GM21825 (cell line): ENCODE data around the gene HOXA6.

Source experiments
- ATAC-seq: cut with Tn5 transposase; IDR thresholded peaks from one replicate; pipeline ENCODE4 v1.9.1; 2021; ENCODE audit warnings: mild to moderate bottlenecking, moderate library complexity; ENCODE audit not compliant: unreplicated experiment

The HOXA6 gene

DNA sequence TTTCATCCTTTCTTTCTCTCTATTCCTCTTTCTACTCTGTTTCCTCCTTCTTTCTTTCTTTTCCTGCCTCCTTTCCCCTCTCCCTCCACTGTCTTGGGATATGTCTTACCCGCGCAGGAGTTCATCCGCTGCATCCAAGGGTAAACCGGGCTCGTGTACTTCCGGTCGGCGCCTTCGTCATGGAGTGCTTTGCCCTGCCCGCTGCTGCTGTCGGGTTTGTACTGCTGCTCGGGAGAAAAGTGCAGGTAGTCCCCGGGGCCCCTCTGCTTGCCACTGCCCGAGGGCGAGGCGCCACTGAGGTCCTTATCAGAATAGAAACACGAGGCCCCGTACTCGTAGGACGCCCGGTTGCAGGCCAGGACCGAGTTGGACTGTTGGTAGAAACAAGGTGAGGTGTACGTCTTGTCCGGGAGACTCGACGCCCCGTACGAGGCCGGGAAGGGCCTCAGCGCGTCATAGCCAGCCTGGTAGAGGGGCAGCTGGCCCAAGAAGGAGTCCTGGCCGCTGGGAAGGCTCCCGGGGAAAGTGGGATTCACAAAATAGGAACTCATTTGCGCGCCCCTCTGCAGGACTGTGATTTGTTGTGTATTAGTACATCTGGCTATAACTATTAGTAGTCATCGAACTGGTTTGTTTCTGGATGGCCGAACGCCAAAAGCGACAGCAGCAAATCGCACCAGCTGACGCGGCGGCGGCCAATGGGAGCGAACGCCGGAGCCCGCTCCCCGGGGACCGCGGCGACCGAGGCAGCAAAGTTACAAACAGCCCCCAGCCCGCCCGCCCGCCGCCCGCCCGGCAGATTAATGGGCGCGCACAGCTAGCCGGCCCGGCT, at the start of gene HOXA6:
HOXA6 (minus strand) TSS at position 576 of the 832 bp plus-strand sequence; CDS start at position 551, 25 bp downstream.
- ATAC-seq: no peak

DNA sequence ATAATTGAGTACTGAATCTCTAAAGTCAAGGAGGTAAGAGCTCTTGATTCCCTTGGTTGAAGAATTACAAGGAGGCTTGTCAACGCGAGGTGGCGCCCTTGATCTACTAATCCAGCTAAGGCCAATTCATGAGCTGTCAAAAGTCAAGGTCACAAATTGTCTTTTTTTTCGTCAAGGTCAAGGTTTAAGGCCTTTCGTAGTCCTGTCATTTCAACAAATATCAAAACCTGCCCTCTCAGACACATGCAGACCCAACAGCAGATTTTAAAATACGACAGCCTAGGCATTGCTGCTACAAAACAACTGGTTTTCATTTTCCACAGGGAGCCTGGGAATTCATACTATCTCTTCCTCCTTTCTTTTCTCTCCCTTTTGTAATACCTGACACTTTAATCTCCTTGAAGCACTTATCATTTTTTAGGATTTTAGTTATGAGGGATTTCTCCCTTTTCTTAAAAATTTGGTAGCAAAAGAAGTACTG, 48.8 kb upstream of the HOXA6 start:
- no peak for ATAC-seq

DNA sequence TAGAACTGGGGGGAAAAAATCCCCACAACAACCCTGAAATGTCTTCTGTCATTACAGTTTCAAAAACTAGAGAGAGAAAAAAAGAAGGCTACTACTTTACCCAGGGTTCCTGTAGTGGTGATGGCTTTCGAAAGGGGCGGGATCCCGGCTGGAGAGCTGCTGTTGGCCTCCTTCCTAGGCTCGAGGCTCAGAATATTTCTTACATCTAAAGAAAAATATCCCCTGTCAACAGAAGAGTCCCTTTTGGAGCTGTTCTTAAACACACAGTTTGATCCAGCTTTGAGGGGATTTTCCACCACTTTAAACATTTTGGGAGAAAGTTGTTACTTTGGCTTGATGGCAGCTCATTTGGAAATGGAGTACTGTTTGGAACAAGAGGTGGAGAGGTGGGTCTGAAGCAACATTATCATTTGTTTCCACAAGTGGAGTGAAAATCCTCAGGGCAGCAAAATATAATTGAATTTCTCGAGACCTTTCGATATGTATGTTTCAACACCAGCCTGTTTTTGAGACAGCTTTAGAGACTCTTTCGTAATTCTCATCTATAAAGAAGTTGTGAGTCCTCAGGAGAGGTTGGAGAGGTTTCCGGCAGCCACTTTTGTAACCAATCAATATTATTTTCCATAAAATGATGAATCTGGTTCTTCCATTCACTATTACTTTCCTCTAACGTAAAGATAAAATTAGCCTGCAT, 47.3 kb upstream of the HOXA6 start:
- ATAC-seq: no peak

DNA sequence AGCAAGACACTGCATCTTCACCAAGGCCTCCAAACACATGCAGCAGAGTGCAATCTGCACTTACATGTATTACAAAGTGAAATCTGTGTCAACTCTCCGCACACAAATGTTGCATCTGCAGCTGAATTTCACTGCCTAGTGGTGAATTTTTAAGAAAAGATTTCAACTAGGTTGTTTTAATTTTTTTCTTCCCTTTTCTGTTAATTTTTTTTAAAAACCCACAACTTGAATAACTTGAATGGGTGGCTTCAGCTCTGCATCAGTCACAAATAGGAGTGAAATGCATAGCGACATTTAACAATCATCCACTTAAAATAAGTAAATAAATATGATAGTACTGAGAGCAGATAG, 46.4 kb upstream of the HOXA6 start:
- no peak for ATAC-seq

DNA sequence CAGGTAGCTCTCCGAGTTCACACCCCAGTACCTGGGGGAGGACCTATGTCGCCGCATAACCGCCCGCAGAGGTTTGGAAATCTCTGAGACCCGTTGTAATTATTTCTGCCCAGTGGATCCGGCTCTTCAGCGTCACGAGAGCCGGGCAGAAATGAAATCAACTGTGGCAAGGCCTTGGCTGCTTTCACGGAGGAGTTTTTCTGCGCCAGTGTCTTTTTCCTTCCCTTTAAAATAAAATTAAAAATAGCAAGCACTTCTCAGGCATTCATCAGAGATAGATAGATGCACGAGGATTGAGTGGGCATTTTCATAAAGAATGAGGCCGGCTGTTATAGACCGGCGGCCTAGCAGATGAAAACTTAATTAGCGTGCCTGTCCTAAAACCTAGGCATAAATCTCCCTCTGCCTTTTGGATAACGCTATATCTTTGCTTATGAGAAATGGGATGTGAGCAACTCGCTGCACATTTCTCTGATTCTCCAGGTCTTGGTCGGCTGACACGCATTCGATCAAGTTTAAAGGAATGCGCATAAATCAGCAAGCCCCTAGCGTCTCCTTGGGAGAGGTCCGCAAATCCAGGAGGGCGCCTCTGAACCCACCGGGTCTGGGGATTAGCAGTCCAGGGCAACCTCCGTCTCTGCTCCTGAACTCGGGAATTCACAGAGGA, 45.9 kb upstream of the HOXA6 start:
- ATAC-seq: no peak

DNA sequence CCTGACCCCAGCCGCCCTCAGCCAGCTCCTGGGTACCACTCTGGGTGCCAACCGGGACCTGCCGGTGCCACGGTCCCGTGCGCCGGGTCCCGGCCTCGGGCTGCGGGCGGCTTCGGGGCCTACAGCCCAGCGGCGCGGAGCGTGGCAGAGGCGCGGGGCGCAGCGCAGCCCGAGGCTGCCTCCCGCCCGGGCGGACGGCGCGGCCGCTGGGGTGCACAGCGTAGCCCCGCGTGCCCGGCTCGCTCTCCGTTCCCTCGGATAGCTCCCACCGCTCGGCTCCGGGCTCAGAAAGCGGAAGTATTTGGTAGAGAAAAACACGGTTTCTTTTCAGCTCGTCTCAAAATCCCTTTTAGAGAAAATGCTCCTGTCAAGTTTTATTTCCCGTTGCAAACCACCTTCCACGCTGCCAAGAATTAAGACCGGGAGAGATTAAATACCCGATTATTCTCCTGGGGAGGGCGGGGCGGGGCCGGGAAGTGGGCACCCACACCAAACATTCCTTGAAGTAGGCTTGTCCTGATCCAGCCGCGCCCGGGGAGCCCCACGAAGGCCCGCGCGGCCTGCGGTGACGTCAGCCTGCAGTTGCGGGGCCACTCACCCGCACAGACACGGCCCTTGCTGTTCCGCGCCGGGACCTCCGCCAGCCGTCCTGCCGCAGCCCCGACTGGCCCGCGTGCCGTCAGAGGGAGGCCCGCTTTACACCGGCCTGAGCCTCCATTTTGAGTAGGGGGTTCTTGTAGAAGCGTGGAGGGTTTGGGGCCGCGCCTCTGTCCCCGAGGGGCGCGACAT, 45.2 kb upstream of the HOXA6 start:
- ATAC-seq: no peak

DNA sequence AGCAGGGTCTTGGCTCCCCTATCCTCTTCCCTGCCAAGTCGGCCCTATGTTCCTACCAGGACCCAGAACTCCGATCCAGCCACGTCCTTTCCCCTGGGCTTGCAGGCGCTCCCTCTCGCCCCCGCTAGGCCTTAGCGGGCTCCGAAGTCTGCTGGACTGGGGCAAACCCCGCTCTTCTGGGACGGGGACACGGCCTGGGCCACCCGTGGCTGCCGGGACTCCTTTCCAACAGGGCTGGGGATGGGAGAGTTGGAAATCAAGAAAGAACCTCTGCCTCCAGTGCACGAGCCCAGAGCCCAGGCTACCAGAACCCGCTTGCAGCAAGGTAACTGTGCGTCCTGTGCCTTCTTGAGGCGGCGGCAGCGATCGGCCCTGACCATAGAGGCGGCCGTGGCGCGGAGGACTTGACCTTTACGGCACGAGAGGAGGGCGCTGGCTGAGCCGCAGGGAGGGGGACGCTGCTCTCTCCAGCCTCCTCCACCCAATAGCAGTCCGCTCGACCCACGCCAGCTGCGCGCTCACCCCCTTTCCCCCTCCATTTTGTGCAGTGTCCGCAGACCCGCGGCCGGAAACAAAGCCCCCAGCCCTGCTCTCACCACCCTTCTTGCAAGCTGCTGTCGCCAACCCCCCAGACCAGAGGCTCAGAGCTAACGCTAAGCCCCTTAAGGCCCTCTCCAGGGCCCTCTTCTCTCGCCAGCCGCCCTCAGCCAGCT, 44.4 kb upstream of the HOXA6 start:
- ATAC-seq: no peak

DNA sequence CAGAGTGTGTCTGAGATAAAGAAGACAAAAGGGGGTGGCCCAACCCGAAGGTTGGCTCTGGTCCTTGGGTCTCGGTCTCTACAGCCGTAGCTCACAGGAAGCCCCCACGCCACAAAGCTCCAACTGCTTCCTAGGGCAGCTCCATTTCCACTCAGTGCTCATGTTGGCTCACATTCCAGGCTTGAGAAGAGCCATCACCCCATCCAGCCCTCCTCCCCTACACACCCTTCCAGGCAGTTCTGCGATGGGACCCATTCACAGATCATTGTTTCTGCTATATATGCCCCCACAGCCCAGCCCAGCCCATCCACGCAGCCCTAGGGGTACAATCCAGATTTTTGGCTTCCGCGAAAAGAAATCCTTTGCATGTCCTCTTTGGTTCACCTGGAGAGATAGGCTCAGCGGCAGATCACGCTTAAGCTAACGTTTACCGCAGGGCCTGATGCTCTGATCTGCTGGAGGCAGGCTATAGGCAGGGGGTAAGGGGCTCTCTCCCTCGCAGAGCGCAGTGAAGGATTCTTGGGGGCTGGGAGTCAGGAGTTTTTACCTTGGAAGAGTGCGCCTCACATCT, 43.7 kb upstream of the HOXA6 start:
- no peak for ATAC-seq

DNA sequence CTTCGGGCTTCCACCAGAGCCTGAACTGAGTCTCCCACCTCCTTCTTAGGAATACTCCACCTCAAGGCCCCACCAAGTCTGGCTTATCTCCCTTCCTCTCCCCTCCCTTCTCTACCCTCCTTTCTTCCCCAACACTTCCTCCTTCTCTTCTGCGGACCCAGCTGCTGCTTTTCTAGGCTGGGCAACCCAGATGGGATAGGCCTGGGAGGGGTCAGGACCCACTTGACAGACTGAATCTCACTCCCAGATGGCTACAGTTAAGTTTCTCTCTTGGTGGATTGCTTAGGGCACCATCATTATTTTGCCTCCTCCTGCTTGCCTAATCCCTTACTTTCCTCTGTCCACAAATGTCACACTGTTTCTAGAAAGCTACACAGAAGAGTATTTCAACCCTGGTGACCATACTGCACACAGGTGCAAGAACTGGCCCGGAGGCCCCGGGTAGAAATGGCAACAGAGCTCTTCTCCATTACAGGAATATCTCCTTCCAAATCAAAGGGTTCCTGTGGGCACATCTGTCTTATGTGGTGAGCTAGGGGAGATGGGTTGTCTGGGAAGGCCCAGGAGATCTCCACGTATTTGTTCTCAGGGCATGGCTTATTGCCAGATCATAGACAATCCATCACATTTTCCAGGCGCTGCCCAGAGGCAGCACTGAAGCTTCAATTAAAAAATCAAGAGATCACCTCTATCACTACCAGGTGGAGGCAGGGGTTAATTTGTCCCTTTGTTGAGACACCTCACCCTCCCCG, 42.6 kb upstream of the HOXA6 start:
- no peak for ATAC-seq

DNA sequence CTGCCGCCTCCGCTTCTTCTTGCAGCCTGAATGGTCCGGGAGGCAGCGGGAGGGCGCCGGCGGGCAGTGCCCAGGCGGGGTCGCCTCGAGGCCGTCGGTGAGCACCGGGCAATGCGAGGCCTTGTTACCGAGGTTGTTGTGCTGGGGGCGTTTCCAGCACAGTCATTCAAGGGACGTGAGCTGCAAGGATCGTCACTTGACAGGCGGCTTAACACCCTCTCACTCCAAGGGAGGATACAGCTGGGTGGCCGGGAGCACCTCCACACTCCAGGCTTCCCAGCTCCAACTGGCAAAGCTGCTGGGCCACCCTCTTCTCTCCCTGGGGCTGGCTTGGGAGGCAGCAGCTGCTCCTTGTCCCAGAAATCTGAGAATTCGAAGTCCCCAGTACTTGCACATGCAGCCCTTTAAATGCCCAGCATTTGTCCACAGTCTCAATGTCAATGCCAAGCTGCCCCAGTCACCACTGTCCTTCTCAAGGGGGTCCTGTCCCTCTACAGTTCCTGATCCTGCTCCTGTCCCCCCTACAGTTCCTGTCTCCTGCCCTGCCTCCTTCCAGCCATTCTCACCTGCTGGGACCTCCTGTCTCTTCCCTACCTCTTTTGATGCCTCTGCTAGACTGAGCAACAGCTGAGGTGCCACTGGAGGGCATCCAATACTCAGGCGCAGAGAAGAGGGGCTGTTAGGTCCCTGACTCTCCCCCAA, 41.9 kb upstream of the HOXA6 start:
- ATAC-seq: no peak

DNA sequence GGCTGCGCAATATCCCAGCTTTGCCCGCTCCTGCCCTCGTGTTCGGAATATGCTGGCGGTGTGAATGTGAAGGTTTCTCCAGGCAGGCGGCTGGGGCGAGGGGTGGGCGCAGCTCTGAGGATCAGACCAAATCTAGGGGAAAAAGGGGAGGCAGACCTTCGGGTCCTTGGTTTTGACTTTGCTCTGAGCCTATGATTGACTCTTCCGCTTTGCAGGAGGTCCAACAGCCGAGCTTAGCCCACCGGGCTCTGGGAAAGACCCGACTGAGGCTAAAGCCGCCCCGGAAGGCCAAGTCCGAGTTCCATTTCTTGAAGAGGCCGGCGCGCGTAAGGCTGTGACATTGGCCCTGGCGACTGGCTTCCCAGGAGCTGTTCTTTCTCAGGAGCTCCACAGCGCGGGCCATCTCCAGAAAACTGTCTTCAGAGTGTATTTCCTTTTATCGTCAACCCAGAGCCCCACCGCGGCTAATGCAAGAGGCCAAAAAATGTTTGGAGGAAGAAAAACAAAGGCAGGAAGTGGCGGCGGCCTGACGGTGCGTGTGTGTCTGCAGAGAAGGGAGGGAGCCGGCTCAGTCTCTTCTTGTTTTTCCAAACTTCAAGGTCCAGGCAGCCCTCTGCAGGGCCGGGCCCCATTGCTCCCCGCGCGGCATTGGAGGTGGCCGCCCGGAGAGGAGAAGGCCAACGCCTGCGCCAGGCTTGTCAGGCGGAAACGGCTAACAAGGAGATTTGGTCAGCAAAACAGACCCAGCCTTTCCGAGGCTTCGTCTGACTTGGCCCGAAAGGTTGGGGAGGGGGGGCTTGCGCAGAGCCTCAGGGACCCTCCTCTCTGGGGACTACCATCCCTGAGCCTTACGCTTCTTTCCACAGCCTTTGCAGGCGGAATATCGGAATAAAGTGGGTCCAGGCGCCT, 41.1 kb upstream of the HOXA6 start:
- no peak for ATAC-seq

DNA sequence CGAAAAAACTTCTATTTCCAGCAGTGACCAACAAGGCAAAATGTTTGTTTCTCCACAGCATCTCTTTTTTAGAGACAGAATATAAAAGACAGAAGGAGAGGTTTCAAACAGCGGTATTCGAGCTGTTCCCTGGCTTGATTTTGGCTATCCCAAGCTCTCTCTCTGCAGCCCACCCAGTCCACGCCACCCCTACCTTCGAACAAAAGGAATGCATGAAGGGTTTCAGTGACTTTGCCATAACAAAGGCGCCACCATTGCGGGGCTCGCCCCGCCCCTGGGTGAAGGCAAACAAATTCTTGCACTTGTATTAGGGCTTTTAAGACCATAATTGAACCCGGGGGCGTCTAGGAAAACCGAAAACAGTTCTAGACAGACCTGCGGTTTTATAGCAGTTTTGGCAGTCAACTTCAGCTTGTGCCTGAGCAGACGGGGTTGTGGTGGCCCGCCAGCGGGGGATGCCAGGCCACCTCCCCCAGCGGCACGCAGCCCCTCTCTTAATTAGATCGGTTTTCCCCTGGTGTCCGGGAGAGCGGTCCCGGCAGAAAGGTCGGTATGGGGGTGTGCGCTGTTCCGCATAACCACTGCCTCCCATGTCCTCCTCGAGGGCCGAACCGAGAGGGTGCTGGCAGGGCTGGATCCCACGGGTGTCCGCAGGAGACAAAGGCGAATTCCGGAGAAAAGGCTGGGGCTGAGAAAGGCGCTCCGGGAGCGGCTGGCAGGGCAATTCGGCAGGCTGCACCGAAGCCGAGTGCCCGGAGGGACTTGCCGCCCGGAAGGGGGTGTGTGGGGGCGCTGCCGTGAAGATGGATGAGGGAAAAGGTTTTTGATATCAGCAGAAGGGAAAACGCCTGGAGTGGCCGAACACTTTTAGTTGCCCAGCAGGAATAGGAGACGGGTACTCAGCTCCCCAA, 40.2 kb upstream of the HOXA6 start:
- ATAC-seq: no peak

DNA sequence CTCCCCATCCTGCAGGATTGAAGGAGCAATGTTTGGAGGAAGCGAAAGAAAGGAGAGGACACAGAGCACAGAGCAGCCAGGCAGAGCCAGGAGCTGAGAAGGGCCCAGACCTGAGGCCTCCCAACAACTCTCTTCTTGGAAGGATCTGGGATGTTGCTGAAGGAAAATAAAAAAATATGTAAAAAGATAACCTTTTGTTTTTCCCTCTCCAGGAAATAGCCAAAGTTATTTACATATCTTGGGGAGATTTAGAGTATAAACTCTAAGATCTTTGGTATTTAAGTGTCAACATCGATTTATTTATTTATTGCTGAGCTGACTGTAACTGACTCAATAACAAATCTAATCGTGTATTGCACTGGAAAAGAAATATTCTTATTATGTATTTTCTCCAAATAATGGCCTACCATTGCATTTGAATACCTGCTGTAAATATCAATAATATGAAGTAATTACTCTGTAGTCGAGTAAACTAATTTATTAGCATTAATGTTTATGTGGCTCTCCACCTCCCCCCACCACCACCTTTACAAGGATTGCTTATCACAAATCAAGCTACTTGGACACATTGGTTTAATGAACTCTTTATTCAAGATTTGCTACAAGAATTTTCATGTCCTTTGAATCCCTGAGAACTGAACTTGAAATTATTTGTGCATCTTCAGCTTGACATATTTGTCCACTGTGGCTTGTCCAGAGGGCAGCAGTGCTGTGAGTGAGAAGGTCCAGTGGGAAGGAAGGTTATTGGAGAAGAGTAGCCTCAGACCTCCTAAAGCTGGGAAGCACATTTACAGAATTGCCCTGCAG, 39.3 kb upstream of the HOXA6 start:
- ATAC-seq: no peak

DNA sequence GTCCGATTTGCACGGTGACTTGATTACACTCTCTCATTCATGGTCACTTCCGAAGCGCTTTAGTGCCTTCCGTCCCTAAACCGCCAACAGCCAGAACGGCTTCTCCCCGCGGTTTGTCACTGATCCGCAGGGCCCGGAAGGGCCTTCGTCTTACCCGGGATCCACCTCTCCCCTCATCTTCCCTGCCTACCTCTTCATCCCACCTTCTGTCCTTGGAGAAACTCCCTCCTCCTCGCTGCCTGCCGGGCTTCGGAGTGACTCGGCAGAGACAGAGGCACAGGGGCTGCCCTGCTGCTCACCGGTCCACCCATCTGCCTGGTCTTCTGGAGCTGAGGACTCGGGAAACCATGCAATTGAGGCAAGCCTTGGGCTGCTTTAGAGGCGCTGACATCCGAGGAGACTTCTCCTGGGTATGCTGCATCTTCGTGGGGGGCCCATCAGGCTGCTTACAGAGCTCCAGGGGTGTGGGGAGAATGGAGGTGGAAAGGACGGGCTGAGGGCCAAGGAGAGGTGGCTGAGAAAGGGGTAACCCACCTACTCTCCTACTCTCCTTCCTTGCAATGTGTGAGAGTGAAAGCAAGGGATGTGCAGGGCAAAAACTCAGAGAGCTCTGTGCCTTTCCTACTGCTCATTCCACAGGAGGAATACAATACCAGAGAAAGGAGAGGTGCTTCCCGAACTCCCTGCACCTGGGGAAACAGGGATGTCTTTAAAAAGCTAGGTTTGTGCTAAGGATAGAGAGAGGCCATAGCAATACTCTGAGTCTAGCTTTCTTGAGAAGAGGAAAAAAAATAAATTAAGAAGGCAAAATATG, 38.5 kb upstream of the HOXA6 start:
- ATAC-seq: no peak
